ENCODE measurements around the gene SPATA46.

Gene SPATA46

GRCh38 chr1:162368451-162368850 lies 8.2 kb downstream of the SPATA46 start:
- H3K79me2 ChIP-seq (ENCODE audit: control insufficient read depth, low read length), result no peaks in the 10 kb centered on the region
- H3K4me3 ChIP-seq (ENCODE audit: low read length), result no peak overlapping the region
- H3K9me3 ChIP-seq (ENCODE audit: control insufficient read depth, insufficient read depth, low read length), result no peaks in the 10 kb centered on the region
- H3K4me2 ChIP-seq (ENCODE audit: low read length), result no peak overlapping the region
- no peak overlapping the region for H3K27ac ChIP-seq (ENCODE audit: low read depth, low read length)
- TF ChIP-seq EZH2phosphoT487 (IDR thresholded peaks at IDR 0.05; ENCODE audit: borderline replicate concordance, low read length) (no peak), CTCF (IDR thresholded peaks at IDR 0.05; ENCODE audit: low read depth, low read length, poor library complexity, severe bottlenecking) (no peak)
- H3K4me1 ChIP-seq (ENCODE audit: control insufficient read depth, low read length), result no peaks in the 10 kb centered on the region
- H4K20me1 ChIP-seq (ENCODE audit: control insufficient read depth, insufficient read depth, low read depth, low read length), result no peaks in the 10 kb centered on the region
- H3K36me3 ChIP-seq (ENCODE audit: control insufficient read depth, low read length), result no peaks in the 10 kb centered on the region
- 0 out of 2 replicates have a peak, but pooled peaks cover 3% of the 10 kb centered on the region for H3K27me3 ChIP-seq (ENCODE audit: control insufficient read depth, low read length)
- H3F3A ChIP-seq (ENCODE audit: control insufficient read depth, insufficient read depth), result no peaks in the 10 kb centered on the region
- no peaks in the 10 kb centered on the region for H3K9me2 ChIP-seq (replicated peaks; ENCODE audit: control insufficient read depth, low read length)

GRCh38 chr1:162367772-162368171 lies 8.9 kb downstream of the SPATA46 start:
- no peaks in the 10 kb centered on the region for H3K9me2 ChIP-seq (replicated peaks; ENCODE audit: control insufficient read depth, low read length)
- H3K27ac ChIP-seq (ENCODE audit: low read depth, low read length), result no peak overlapping the region
- no peaks in the 10 kb centered on the region for H3K4me1 ChIP-seq (ENCODE audit: control insufficient read depth, low read length)
- H3K4me3 ChIP-seq (ENCODE audit: low read length), result no peak overlapping the region
- H3F3A ChIP-seq (ENCODE audit: control insufficient read depth, insufficient read depth), result no peaks in the 10 kb centered on the region
- H3K27me3 ChIP-seq (ENCODE audit: control insufficient read depth, low read length), result peaks cover 6% of the 10 kb centered on the region
- no peak overlapping the region for H3K4me2 ChIP-seq (ENCODE audit: low read length)
- H3K36me3 ChIP-seq (ENCODE audit: control insufficient read depth, low read length), result no peaks in the 10 kb centered on the region
- TF ChIP-seq EZH2phosphoT487 (IDR thresholded peaks at IDR 0.05; ENCODE audit: borderline replicate concordance, low read length) (no peak), CTCF (IDR thresholded peaks at IDR 0.05; ENCODE audit: low read depth, low read length, poor library complexity, severe bottlenecking) (no peak)
- H3K79me2 ChIP-seq (ENCODE audit: control insufficient read depth, low read length), result no peaks in the 10 kb centered on the region
- H4K20me1 ChIP-seq (ENCODE audit: control insufficient read depth, insufficient read depth, low read depth, low read length), result no peaks in the 10 kb centered on the region
- H3K9me3 ChIP-seq (ENCODE audit: control insufficient read depth, insufficient read depth, low read length), result no peaks in the 10 kb centered on the region

- no peaks in the 10 kb centered on the region for H4K20me1 ChIP-seq (ENCODE audit: control insufficient read depth, insufficient read depth, low read depth, low read length)
- no peaks in the 10 kb centered on the region for H3K36me3 ChIP-seq (ENCODE audit: control insufficient read depth, low read length)
- no peak overlapping the region for H3K4me3 ChIP-seq (ENCODE audit: low read length)
- H3F3A ChIP-seq (ENCODE audit: control insufficient read depth, insufficient read depth), result no peaks in the 10 kb centered on the region
- H3K27ac ChIP-seq (ENCODE audit: low read depth, low read length), result no peak overlapping the region
- no peaks in the 10 kb centered on the region for H3K9me2 ChIP-seq (replicated peaks; ENCODE audit: control insufficient read depth, low read length)
- no peaks in the 10 kb centered on the region for H3K4me1 ChIP-seq (ENCODE audit: control insufficient read depth, low read length)
- H3K27me3 ChIP-seq (ENCODE audit: control insufficient read depth, low read length), result peaks cover 8% of the 10 kb centered on the region
- TF ChIP-seq EZH2phosphoT487 (IDR thresholded peaks at IDR 0.05; ENCODE audit: borderline replicate concordance, low read length), result no peak
- no peak for TF ChIP-seq CTCF (IDR thresholded peaks at IDR 0.05; ENCODE audit: low read depth, low read length, poor library complexity, severe bottlenecking)
- H3K9me3 ChIP-seq (ENCODE audit: control insufficient read depth, insufficient read depth, low read length), result no peaks in the 10 kb centered on the region
- no peaks in the 10 kb centered on the region for H3K79me2 ChIP-seq (ENCODE audit: control insufficient read depth, low read length)
- no peak overlapping the region for H3K4me2 ChIP-seq (ENCODE audit: low read length)
Measured at GRCh38 chr1:162367073-162367472, 9.6 kb downstream of the SPATA46 start.

GRCh38 chr1:162366671-162367070 lies 10.0 kb downstream of the SPATA46 start:
- Histone ChIP-seq H3K79me2 (ENCODE audit: control insufficient read depth, low read length) (no peaks in the 10 kb centered on the region), H3K27me3 (ENCODE audit: control insufficient read depth, low read length) (peaks cover 8% of the 10 kb centered on the region), H3K27ac (ENCODE audit: low read depth, low read length) (no peak overlapping the region), H3F3A (ENCODE audit: control insufficient read depth, insufficient read depth) (no peaks in the 10 kb centered on the region), H3K4me2 (ENCODE audit: low read length) (no peak overlapping the region), H3K4me1 (ENCODE audit: control insufficient read depth, low read length) (no peaks in the 10 kb centered on the region), H4K20me1 (ENCODE audit: control insufficient read depth, insufficient read depth, low read depth, low read length) (no peaks in the 10 kb centered on the region), H3K36me3 (ENCODE audit: control insufficient read depth, low read length) (no peaks in the 10 kb centered on the region), H3K9me2 (replicated peaks; ENCODE audit: control insufficient read depth, low read length) (no peaks in the 10 kb centered on the region), H3K9me3 (ENCODE audit: control insufficient read depth, insufficient read depth, low read length) (no peaks in the 10 kb centered on the region), H3K4me3 (ENCODE audit: low read length) (no peak overlapping the region)
- TF ChIP-seq EZH2phosphoT487 (IDR thresholded peaks at IDR 0.05; ENCODE audit: borderline replicate concordance, low read length) (no peak), CTCF (IDR thresholded peaks at IDR 0.05; ENCODE audit: low read depth, low read length, poor library complexity, severe bottlenecking) (no peak)
